ENCODE data around the gene ELMO3.

The ELMO3 gene

GRCh38 chr16:67163164-67163998, 35.5 kb upstream of the ELMO3 start:
- peak in 1 of 2 donors; percentile 36 for DNase-seq (ENCODE audit: low read depth in 2 of 2)

DNA sequence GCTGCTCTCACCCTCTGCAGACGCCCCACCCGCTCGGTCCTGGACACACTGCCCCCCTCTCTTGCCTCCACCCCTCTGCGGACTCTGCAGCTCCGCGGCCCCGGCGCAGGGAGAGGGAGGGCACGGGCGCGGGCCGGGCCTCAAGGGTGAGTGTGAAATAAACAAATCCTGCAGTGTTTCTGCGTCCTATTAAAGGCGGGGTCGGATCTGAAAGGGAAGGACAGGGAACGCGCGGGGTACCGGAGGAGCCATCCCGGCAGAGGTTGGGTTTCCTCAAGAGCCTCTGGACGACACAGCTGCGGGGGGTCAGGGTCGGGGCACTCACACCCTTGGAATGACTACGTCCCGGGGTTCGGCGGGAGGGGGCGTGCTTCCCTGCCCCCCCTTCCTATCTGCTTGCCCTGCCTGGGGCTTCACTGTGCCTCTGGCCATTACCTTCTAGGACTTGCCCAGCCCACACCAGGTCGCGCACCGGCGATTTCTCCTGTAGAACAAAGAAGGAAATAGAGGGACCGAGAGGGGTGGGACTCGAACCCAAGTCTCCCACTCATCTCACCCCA, 34.9 kb upstream of the ELMO3 start:
- no peak for DNase-seq (ENCODE audit: low read depth in 2 of 2)

GRCh38 chr16:67164599-67165061, 34.3 kb upstream of the ELMO3 start, which contains the start of gene HSF4:
Gene HSF4 (plus strand): TSS chr16:67164745. CDS start chr16:67164812, 67 bp downstream.
- no peak for DNase-seq (ENCODE audit: low read depth in 2 of 2)

- no peak for DNase-seq (ENCODE audit: low read depth in 2 of 2)
These were observed 33.5 kb upstream of the ELMO3 start for GRCh38 chr16:67165121-67166078.

- DNase-seq (ENCODE audit: low read depth in 2 of 2): no peak
These were observed 32.8 kb upstream of the ELMO3 start for GRCh38 chr16:67166110-67166547.

DNA sequence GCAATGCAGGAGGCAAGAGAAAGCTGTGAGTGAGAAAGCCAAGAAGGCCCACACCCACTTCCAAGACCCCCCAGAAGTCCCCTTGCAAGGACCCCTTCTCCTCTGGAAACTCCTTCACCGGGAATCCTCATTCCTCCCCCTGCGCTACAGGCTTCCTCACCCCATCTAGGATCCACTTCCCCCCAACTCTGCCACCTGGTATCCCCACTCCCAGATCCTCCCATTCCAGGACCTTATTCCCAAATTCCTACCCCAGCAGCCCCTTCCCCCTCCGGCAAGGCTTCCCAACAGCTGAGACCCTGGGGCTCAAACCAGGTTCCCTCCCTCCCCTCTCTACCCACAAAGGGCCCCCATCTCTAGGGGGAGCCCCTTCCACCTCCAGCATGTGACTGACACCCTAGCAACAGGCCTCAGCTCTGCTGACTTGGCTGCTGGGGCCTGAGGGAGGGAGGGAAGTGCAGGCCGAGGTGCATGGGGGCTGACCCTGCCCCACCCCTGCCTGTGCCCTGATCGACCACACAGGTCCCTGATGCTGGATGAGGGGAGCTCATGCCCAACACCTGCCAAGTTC, 32.2 kb upstream of the ELMO3 start:
- DNase-seq (ENCODE audit: low read depth in 2 of 2): no peak

- DNase-seq (ENCODE audit: low read depth in 2 of 2): no peak
These were observed 31.3 kb upstream of the ELMO3 start for GRCh38 chr16:67167588-67167987.

- DNase-seq (ENCODE audit: low read depth in 2 of 2): no peak
These were observed 29.9 kb upstream of the ELMO3 start for GRCh38 chr16:67169011-67169451.

DNA sequence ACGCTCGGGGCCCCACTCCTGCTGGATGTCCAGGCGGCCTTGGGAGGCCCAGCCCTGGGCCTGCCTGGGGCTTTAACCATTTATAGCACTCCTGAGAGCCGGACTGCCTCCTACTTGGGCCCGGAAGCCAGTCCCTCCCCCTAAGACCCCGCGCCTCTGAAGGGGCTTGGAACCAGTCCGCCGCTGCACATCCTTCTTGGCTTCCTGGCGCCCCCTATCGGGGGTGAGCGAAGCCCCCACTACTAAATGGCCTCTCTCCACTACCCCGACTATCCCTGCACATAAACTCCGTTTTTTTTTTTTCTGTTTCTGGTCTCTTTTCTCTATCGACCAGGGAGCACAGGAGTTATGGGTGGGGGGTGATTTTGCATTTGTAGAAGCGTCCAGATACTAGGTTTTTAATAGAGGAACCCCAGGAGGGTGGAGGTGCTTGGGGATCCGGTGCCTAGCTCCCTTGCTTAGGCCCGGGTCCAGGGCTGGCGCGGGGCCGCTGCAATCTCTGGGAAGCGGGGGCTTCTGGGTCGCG, 29.2 kb upstream of the ELMO3 start:
- no peak for DNase-seq (ENCODE audit: low read depth in 2 of 2)

- DNase-seq (ENCODE audit: low read depth in 2 of 2): peak in 1 of 2 donors; percentile 41
These were observed 28.6 kb upstream of the ELMO3 start, which contains the start of gene NOL3 for GRCh38 chr16:67170168-67170948. Gene NOL3 (plus strand): TSS chr16:67170538.

DNA sequence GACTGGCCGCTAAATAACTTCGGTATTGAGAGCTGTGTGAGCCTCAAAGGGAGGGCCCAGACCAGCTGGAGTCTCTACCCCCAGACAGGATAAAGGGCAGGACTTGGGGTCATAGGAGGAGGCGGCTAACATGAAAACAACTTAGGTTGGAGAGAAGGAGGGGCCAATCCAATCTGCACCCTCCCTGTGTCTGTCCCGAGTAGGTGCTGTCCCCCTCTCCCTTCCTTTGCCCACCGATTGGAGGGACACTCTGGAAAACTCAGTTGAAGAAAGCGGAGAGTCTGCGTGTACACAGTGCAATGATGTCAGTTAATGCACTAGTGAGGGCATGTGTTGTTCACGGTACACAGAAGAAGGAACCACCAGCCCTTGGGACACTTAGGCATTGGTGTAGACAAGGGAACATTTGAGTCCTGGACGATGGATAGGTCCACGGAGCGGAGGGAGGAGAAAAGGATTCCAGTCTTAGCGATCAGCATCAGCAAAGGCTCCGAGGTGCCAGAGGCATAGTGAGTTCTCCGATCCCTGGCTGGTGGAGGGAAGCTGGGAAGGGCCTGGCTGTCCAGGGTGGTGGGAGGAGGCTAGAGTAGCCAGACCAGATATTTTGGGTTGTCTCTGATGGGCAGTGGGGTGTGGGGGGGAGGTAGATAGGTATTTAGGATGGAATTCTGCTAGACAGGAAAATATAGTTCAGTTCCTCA, 27.8 kb upstream of the ELMO3 start:
- no peak for DNase-seq (ENCODE audit: low read depth in 2 of 2)

DNA sequence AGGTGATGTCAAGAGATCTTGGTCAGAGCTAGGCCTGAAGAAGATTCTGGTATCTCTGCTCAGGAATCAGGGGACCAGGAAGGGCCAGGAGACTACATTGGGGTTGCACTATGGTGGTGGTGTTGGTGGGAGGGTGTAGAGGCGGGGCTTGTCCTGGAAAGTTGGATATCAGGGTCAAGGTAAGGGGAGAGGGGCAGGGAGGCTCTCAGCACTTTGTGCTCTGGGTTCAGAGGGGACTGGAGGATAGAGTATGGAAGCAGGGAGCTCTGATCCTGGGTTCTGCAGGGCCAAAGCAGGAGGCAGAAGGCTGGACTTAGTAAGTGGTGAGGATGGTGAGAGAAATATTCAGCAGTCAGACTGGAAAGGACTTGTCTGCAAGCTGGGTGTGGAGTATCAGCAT, 25.6 kb upstream of the ELMO3 start:
- DNase-seq (ENCODE audit: low read depth in 2 of 2): no peak

- peak in 1 of 2 donors; percentile 60 for DNase-seq (ENCODE audit: low read depth in 2 of 2)
These were observed 24.9 kb upstream of the ELMO3 start for GRCh38 chr16:67173808-67174705.

DNA sequence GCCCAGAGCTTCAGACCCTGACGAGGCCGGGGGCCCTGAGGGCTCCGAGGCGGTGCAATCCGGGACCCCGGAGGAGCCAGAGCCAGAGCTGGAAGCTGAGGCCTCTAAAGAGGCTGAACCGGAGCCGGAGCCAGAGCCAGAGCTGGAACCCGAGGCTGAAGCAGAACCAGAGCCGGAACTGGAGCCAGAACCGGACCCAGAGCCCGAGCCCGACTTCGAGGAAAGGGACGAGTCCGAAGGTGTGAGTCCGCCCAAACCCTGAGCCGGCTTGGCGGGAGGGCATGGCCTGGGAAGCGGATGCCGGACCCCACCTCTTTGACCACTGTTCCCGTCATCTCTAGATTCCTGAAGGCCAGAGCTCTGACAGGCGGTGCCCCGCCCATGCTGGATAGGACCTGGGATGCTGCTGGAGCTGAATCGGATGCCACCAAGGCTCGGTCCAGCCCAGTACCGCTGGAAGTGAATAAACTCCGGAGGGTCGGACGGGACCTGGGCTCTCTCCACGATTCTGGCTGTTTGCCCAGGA, 24.2 kb upstream of the ELMO3 start:
- no peak for DNase-seq (ENCODE audit: low read depth in 2 of 2)

- no peak for DNase-seq (ENCODE audit: low read depth in 2 of 2)
These were observed 22.3 kb upstream of the ELMO3 start for GRCh38 chr16:67176662-67177061.

DNA sequence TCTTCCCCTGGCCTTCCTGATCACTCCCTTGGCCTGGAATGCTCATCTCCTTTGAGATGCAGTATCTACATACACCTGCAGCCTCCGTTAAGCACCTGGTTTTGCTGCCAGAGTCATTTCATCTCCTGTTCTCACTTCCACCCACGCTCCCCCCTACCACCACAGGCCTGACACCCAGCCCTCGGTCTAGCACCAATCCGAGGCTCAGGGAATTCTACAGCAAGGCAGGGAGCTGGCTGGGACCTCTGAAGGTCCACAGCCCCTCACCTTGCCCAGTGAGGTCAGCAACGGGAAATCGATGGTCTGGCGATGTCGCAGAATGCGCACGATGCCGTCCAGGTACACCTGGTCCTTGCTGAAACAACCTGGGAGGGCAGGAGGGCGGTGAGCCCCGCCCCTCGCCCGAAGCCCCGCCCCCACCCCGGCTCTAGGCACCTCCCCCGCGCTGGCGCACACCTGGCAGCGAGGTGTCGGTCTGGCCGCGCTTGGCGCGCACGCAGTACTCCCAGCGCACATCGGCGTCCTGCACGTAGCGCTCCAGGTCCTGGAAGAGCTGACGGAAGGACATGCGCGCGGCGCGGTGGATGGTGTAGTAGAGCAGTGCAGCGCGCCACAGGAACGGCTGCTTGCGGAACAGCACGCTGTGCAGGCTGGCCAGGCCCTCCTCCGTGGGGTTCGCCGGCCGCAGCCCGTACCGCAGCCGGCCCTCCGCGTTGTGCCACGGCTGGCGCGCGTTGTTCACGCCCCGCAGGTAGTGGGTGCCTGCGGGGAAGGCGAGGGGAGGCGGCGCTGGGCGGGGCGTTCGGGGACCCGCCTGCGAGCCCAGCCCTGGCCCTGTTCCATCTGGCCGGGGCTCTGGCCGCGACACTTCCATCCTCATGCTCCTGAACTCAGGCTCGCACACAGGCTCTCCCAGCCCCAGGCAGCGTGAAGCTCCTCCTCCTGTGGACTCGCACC, 20.9 kb upstream of the ELMO3 start:
- no peak for DNase-seq (ENCODE audit: low read depth in 2 of 2)

GRCh38 chr16:67179421-67180080, 19.4 kb upstream of the ELMO3 start:
- DNase-seq (ENCODE audit: low read depth in 2 of 2): no peak

All from stimulated activated CD8-positive, alpha-beta memory T cell treated with anti-CD3 and anti-CD28 coated beads, Interleukin-15, amount 100 ng/mL, for 48 hours (primary cell).